PFSK-1 (cell line): Measurements from ENCODE around the gene FAM20C. TPM values are rescaled to one million over a fixed set of nuclear protein-coding genes. Genes with fewer than 3 reads are reported as not detected.

Source experiments
- FOXP2 ChIP-seq: optimal IDR thresholded peaks from 2 replicates; pipeline ENCODE3; 2011; ENCODE audit warnings: borderline replicate concordance, control low read depth, inconsistent platforms; ENCODE audit not compliant: insufficient read depth; ENCODE audit errors: extremely low read length, extremely low read depth
- POLR2AphosphoS5 ChIP-seq: IDR thresholded peaks from 2 replicates; pipeline ENCODE4 v1.6.1; 2012; ENCODE audit warnings: low read depth, mild to moderate bottlenecking, control low read depth, low read length, moderate library complexity
- REST ChIP-seq, 2 experiments: IDR thresholded peaks; 2 replicates each; pipeline versions ENCODE4 v1.6.1 to v1.8.0; 2011 to 2012; ENCODE audit warnings: low read depth in 2 of 2, low read length in 2 of 2, control low read depth in 1 of 2, inconsistent platforms in 1 of 2, mild to moderate bottlenecking in 1 of 2, moderate library complexity in 1 of 2; ENCODE audit not compliant: insufficient read depth in 1 of 2
- SIN3A ChIP-seq: IDR thresholded peaks from 2 replicates; pipeline ENCODE4 v1.6.1; 2012; ENCODE audit warnings: mild to moderate bottlenecking, low read length, moderate library complexity, borderline replicate concordance; ENCODE audit not compliant: insufficient read depth
- TAF1 ChIP-seq: IDR thresholded peaks from 2 replicates; pipeline ENCODE4 v1.6.1; 2012; ENCODE audit warnings: low read length, control low read depth, borderline replicate concordance; ENCODE audit not compliant: insufficient read depth
- polyA plus RNA-seq: library from polyadenylated mRNA; unstranded; fragments of >200 nt; gene quantifications from one replicate; pipeline ENCODE4 v1.2.1, GENCODE V29; 2012; ENCODE audit warnings: low read depth, missing spikeins; ENCODE audit not compliant: insufficient read length

Gene FAM20C
- 131 TPM for polyA plus RNA-seq

GRCh38 chr7:191981-192649, at the start of gene FAM20C:
TSS of gene FAM20C (plus strand) at chr7:192571. CDS start at chr7:193200, 629 bp downstream.
- 0 out of 2 replicates have a peak, but pooled peaks have one; percentile 46 for TF ChIP-seq POLR2AphosphoS5
- TF ChIP-seq REST (IDR thresholded peaks at IDR 0.05; ENCODE audit: insufficient read depth in 1 of 2, low read depth in 2 of 2, low read length in 2 of 2), result no peak
- TF ChIP-seq TAF1, result peak; percentile 60; the same call in 1 of the 2 replicates
- no peak for TF ChIP-seq FOXP2

GRCh38 chr7:143145-143751, 49.1 kb upstream of the FAM20C start:
- TF ChIP-seq FOXP2 (no peak), TAF1 (no peak), SIN3A (no peak), POLR2AphosphoS5 (no peak), REST (IDR thresholded peaks at IDR 0.05; ENCODE audit: insufficient read depth in 1 of 2, low read depth in 2 of 2, low read length in 2 of 2) (no peak)

GRCh38 chr7:143811-144453, 48.4 kb upstream of the FAM20C start:
- TF ChIP-seq SIN3A, result no peak
- no peak for TF ChIP-seq REST (IDR thresholded peaks at IDR 0.05; ENCODE audit: insufficient read depth in 1 of 2, low read depth in 2 of 2, low read length in 2 of 2)
- TF ChIP-seq POLR2AphosphoS5, result no peak
- TF ChIP-seq TAF1, result no peak
- no peak for TF ChIP-seq FOXP2

GRCh38 chr7:144454-144826, 47.9 kb upstream of the FAM20C start:
- no peak for TF ChIP-seq TAF1
- no peak for TF ChIP-seq FOXP2
- no peak for TF ChIP-seq SIN3A
- no peak for TF ChIP-seq POLR2AphosphoS5
- TF ChIP-seq REST (IDR thresholded peaks at IDR 0.05; ENCODE audit: insufficient read depth in 1 of 2, low read depth in 2 of 2, low read length in 2 of 2), result no peak
